ENCODE data around the gene PLIN3. TPM values are rescaled to one million over a fixed set of nuclear protein-coding genes. Genes with fewer than 3 reads are reported as not detected.
"Not testable (repeated sequence)": the region's sequence is repeated elsewhere in the genome, so short reads cannot be mapped to it uniquely, and the experiment has no call there.

PLIN3 gene
- total RNA-seq, 1 donor from 2014 or later, result 28.6 TPM

DNA sequence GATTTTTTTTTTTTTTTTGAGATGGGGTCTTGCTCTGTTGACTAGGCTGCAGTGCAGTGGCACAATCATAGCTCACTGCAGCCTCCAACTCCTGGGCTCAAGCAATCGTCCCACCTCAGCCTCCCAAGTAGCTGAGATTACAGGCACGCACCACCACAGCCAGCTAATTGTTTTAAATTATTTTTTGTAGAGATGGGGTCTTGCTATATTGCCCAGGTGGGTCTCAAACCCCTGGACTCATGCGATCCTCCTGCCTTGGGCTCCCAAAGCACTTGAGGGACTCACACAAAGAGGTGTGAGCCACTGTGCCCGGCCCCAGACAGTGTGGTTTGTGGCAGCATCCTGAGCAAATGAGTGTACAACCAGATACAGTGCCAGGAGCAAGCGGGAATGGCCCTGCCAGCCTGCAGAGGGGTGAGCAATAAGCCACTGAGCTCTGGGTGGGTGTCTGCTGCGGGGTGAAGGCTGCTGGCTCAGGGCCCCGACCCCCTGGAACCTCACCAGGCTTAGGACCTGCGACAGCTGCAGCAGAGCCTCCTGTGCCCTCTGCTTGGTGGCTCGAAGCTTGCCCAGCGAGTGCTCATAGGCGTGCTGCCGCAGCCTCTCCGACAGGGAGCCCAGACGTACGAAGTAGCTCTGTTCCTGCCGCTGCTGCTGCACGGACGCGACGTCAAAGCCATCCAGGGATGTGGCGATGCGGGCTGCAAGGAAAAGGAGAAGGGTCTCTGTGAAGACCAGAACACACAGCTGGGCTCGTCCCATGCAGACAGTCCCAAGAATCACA is 20.1 kb downstream of the PLIN3 start:
- Mint-ChIP-seq H3K4me1 (peaks cover 2% of the 10 kb centered on the region), H3K9me3 (no peaks in the 10 kb centered on the region), H3K27me3 (no peaks in the 10 kb centered on the region), H3K27ac (no peak overlapping the region), H3K4me3 (no peak overlapping the region), H3K36me3 (ENCODE audit: low read depth) (peaks cover 19% of the 10 kb centered on the region)
- DNase-seq, result no peak
- intact Hi-C loops (cut with micrococcal nuclease), result no loop called here

DNA sequence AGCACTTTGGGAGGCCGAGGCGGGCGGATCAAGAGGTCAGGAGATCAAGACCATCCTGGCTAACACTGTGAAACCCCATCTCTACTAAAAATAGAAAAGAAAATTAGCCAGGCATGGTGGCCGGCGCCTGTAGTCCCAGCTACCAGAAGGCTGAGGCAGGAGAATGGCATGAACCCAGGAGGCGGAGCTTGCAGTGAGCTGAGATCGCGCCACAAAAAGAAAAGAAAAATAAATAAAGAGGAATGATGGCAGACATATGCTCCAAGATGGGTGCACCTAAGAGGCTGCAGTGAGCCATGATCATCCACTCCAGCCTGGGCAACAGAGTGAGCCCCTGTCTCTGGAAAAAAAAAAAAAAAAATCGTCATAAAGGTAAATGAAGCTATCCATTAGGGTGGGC is 21.5 kb downstream of the PLIN3 start:
- H3K27me3 Mint-ChIP-seq; intact Hi-C loops (cut with micrococcal nuclease); DNase-seq; H3K27ac Mint-ChIP-seq; H3K4me3 Mint-ChIP-seq; H3K9me3 Mint-ChIP-seq; H3K4me1 Mint-ChIP-seq: not testable (repeated sequence)
- H3K36me3 Mint-ChIP-seq (ENCODE audit: low read depth), result peaks cover 21% of the 10 kb centered on the region

DNA sequence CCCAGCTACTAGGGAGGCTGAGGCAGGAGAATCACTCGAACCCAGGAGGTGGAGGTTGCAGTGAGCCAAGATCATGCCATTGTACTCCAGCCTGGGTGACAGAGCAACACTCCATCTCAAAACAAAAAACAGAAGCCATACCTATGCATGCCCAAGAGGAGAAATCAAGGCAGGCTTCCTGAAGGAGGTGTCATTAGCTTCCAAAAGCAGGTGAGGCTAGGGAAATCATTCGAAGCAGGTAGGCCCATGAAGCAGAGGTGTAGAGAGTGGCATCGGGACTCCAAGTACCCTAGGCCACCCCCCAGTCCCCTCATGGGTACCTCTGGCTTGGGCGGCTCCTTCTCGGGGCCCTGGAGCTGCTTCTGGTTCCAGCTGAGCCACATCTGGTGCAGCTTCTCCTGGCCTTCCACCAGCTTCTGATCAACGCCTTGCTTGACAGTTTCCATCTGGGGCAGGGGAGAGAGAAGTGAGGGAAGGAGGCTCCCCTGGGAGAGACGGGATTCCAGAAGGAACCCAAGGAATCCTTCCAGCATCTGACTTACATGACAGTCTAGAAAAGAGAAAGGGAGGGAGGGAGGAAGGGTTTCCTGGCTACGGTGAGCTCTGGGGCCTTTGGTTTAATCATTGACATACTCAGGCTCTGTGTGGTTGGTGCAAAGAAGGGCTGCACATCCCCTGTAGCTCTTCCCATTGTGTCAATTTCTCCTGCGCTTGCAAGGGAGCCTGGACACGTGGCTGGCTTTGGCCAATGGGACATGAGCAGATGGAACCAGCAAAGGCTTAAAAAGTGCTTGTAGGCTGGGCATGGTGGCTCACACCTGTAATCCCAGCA is 22.9 kb downstream of the PLIN3 start:
- intact Hi-C loops (cut with micrococcal nuclease), result no loop called here
- no peak overlapping the region for H3K4me3 Mint-ChIP-seq
- no peak for DNase-seq
- peaks cover 28% of the 10 kb centered on the region for H3K36me3 Mint-ChIP-seq (ENCODE audit: low read depth)
- H3K27ac Mint-ChIP-seq, result no peak overlapping the region
- peaks cover 8% of the 10 kb centered on the region for H3K4me1 Mint-ChIP-seq
- H3K9me3 Mint-ChIP-seq, result no peaks in the 10 kb centered on the region
- H3K27me3 Mint-ChIP-seq, result no peaks in the 10 kb centered on the region

DNA sequence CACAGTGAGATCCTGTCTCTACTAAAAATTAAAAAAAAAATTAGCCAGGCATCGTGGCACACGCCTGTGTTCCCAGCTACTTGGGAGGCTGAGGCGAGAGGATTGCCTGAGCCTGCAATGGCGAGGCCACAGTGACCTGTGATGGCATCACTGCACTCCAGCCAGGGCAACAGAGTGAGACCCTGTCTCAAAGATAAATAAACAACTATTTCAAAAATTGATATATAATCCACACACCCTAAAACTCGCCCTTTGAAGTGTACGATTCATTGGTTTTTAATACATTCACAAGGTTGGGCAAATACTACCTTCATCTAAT is 23.9 kb downstream of the PLIN3 start:
- intact Hi-C loops (cut with micrococcal nuclease), result no loop called here
- H3K9me3 Mint-ChIP-seq, result no peaks in the 10 kb centered on the region
- peaks cover 34% of the 10 kb centered on the region for H3K36me3 Mint-ChIP-seq (ENCODE audit: low read depth)
- no peak overlapping the region for H3K4me3 Mint-ChIP-seq
- H3K27me3 Mint-ChIP-seq, result no peaks in the 10 kb centered on the region
- no peak for DNase-seq
- no peak overlapping the region for H3K27ac Mint-ChIP-seq
- H3K4me1 Mint-ChIP-seq, result peaks cover 8% of the 10 kb centered on the region

DNA sequence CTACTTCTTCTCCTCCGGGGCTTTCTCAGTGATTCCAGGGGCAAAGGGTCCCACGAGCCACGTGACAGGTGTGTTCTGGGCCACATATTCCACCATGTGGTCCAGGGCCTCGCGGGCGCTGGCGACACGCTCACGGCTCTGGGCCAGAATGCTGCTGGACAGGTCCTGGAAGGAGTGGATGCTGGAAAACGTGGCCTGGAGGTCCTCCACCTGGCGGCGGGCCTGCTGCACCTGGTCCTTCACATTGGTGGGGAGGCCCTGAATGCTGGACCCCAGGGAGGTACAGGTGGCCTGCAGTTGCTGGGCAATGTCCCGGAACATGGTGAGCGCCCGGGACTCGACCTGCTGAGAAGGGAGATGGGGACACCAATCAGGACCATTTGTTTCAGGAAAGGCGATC is 28.3 kb downstream of the PLIN3 start:
- Mint-ChIP-seq H3K9me3 (no peaks in the 10 kb centered on the region), H3K27me3 (no peaks in the 10 kb centered on the region), H3K4me1 (peaks cover 8% of the 10 kb centered on the region), H3K27ac (no peak overlapping the region), H3K36me3 (ENCODE audit: low read depth) (peaks cover 32% of the 10 kb centered on the region), H3K4me3 (no peak overlapping the region)
- no peak for DNase-seq
- intact Hi-C loops (cut with micrococcal nuclease), result no loop called here

DNA sequence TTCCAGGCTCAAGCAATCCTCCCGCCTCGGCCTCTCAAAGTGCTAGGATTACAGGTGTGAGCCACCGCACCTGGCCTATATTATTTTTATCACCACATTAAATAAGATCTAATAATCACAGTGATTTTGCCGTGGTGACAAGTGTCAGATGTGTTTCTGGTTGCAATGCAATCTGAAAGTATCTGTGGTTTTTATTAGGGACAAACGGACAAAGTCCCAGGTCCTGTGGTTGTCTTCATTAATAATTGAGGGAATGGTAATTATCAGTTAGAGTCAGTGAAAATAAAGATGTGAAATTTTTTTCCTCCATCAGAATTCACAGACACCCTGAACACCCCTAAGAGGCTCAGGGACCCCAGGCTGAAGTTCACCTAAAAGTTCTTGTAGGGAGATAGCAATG is 34.7 kb downstream of the PLIN3 start:
- Mint-ChIP-seq H3K27me3 (no peaks in the 10 kb centered on the region), H3K9me3 (no peaks in the 10 kb centered on the region), H3K4me3 (peak overlapping the region; percentile 34), H3K4me1 (peaks cover 20% of the 10 kb centered on the region), H3K27ac (peak overlapping the region; percentile 60), H3K36me3 (ENCODE audit: low read depth) (peaks cover 19% of the 10 kb centered on the region)
- intact Hi-C loops (cut with micrococcal nuclease), result no loop called here
- no peak for DNase-seq

DNA sequence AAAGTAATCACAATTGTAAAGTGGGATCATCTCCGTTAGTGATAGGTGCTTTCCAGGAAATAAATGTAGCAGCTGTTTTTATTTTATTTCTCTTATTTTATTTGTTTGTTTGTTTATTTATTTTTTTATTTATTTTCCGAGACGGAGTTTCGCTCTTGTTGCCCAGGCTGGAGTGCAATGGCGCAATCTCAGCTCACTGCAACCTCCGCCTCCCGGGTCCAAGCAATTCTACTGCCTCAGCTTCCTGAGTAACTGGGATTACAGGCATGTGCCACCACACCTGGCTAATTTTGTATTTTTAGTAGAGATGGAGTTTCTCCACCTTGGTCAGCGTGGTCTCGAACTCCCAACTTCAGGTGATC is 35.5 kb downstream of the PLIN3 start:
- not testable (repeated sequence) for H3K27me3 Mint-ChIP-seq, H3K9me3 Mint-ChIP-seq
- peak overlapping the region; percentile 95 for H3K4me3 Mint-ChIP-seq
- intact Hi-C loops (cut with micrococcal nuclease), result loop anchor here (2.0 kb wide), 1 partner anchor 17 kb away; no protein-coding TSS in a partner anchor
- peaks cover 16% of the 10 kb centered on the region for H3K36me3 Mint-ChIP-seq (ENCODE audit: low read depth)
- H3K27ac Mint-ChIP-seq, result peak overlapping the region; percentile 88
- peaks cover 22% of the 10 kb centered on the region for H3K4me1 Mint-ChIP-seq
- DNase-seq, result peak; percentile 60

DNA sequence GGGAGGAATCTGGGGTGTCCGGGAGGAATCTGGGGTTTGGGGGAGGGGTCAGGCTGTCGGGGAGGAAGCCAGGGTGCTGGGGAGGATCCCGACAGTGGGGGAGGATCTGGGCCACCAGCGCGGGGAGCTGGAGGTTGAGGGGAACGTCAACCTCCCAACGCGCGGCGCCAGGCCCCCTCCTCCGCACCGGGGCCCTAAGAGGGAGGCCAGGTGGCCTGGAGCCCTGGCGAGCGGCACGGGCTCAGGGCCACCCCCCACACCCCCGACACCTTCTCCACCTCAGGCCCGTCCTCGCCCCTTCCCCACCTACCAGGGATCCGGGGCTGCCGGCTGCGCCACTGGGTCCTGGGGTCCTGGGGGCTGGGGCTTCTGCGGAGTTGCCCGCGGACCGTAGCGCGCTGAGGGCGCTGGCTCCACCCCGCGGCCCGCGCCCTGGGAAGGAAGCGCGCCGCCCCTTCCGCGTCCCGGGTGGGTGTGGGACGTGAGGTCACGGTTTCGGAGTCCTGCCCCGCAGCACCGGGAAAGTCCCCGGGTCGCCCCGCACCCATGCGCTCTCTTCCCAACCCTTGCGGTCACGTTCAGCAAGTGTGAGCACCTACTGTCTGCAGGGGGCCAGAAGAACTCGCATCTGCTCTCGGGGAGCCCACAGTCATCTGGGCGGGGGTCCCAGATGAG is 36.0 kb downstream of the PLIN3 start, which contains the start of gene TICAM1:
Gene TICAM1, minus strand, starts transcription at position 409 of the 675 bp plus-strand sequence. CDS start 13,335 bp downstream, outside the sequence.
- DNase-seq, result peak; percentile 96
- Mint-ChIP-seq H3K4me3 (peak within 1 kb of the TSS; percentile 95), H3K36me3 (ENCODE audit: low read depth) (peaks cover 16% of the 10 kb centered on the region), H3K4me1 (peaks cover 22% of the 10 kb centered on the region), H3K27ac (peak within 1 kb of the TSS; percentile 93), H3K27me3 (no peaks in the 10 kb centered on the region), H3K9me3 (no peaks in the 10 kb centered on the region)
- intact Hi-C loops (cut with micrococcal nuclease), result loop anchor here (2.0 kb wide), 1 partner anchor 17 kb away; no protein-coding TSS in a partner anchor

DNA sequence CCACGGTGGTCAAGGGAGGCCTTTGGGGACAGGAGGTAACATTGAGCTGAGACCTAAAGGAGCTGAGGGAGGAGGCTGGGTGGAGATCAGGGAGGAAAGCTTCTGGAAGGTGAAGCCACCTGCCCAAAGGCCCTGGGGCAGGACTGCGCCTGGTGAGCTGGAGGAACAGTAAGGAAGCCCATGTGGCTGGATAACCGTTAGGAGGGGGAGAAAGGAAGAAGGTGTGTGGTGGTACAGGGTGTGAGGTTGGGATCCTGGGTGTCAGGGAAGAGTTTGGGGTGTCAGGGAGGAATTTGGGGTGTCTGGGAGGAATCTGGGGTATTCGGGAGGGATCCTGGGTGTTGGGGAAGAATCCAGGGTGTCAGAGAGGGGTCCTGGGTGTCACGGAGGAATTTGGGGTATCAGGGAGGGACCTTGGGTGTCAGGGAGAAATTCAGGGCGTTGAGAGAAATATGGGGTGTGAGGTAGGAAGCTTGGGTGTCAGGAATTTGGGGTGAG is 36.6 kb downstream of the PLIN3 start:
- peaks cover 16% of the 10 kb centered on the region for H3K36me3 Mint-ChIP-seq (ENCODE audit: low read depth)
- peak overlapping the region; percentile 95 for H3K4me3 Mint-ChIP-seq
- H3K27ac Mint-ChIP-seq, result peak overlapping the region; percentile 93
- peak; percentile 66 for DNase-seq
- intact Hi-C loops (cut with micrococcal nuclease), result loop anchor here (2.0 kb wide), 1 partner anchor 16 kb away; no protein-coding TSS in a partner anchor
- peaks cover 22% of the 10 kb centered on the region for H3K4me1 Mint-ChIP-seq
- H3K27me3 Mint-ChIP-seq, result no peaks in the 10 kb centered on the region
- no peaks in the 10 kb centered on the region for H3K9me3 Mint-ChIP-seq

DNA sequence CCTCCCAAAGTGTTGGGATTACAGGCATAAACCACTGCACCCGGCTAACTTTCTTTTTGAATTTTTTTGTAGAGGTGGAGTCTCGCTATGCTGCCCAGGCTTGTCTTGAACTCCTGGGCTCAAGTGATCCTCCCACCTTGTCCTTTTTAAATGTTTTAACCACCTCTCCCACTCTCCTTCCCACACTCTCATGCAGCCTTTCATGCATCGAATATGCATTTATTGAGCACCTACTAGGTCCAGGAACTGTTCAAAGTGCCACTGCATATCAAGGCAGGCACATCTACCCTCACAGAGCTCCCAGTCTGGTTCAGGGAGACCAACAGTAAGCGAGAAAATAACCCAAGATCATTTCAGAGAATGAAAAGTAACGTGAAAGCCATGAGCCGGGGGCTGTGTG is 37.1 kb downstream of the PLIN3 start:
- H3K4me1 Mint-ChIP-seq, result peaks cover 22% of the 10 kb centered on the region
- H3K27me3 Mint-ChIP-seq, result no peaks in the 10 kb centered on the region
- DNase-seq, result no peak
- intact Hi-C loops (cut with micrococcal nuclease), result loop anchor here (2.0 kb wide), 1 partner anchor 16 kb away; no protein-coding TSS in a partner anchor
- H3K4me3 Mint-ChIP-seq, result peak overlapping the region; percentile 95
- H3K27ac Mint-ChIP-seq, result peak overlapping the region; percentile 93
- H3K9me3 Mint-ChIP-seq, result no peaks in the 10 kb centered on the region
- H3K36me3 Mint-ChIP-seq (ENCODE audit: low read depth), result peaks cover 16% of the 10 kb centered on the region

DNA sequence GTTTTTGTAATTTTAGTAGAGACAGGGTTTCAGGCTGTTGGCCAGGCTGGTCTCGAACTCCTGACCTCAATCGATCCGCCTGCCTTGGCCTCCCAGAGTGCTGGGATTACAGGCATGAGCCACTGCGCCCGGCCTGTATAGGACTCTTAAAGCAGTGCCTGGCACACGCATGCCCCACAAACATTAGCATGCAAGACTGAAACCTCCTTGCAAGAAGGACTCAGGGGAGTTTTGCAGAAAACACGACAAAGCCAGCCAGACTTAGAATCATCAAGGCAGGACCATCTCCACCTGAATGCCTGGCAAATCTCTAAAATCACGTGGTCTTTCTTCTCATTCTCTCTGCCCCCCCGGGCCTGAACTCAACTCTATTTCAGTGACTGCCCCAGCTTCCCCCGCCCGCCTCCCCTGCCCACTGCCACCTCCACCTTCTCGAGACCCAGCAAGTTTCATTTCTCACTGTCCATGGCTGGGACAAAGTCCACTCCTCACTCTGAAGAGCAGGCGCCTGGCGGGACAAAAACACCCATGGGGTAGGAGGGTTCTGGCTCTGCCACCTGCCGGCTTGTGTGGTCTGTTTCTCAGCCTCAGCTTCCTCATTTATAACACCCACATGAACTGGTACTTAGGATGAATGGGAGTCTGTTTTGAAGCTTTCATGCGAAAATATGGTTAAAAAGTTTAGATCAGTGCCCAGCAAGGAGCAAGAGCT is 38.3 kb downstream of the PLIN3 start:
- H3K36me3 Mint-ChIP-seq (ENCODE audit: low read depth), result peaks cover 16% of the 10 kb centered on the region
- no peaks in the 10 kb centered on the region for H3K9me3 Mint-ChIP-seq
- intact Hi-C loops (cut with micrococcal nuclease), result no loop called here
- peak overlapping the region; percentile 79 for H3K27ac Mint-ChIP-seq
- peaks cover 22% of the 10 kb centered on the region for H3K4me1 Mint-ChIP-seq
- no peaks in the 10 kb centered on the region for H3K27me3 Mint-ChIP-seq
- H3K4me3 Mint-ChIP-seq, result peak overlapping the region; percentile 95
- peak; percentile 58 for DNase-seq

DNA sequence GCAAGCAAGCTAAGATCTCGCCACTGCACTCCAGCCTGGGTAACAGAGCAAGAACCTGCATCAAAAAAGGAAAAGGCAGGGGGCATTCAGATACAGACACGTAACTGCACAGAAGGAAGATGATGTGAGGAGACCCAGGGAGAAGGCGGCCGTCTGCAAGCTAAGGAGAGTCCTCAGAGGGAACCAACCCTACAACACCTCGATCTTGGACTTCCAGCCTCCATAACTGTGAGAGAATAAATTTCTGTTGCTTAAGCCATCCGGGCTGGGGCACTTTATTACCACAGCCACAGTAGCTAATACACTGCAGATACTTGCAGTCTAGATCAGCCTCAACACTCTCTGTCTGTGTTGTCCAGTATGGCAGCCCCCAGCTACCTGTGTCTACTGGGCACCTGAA is 43.9 kb downstream of the PLIN3 start:
- H3K4me1 Mint-ChIP-seq, result peaks cover 2% of the 10 kb centered on the region
- intact Hi-C loops (cut with micrococcal nuclease), result no loop called here
- no peak for DNase-seq
- no peak overlapping the region for H3K27ac Mint-ChIP-seq
- no peak overlapping the region for H3K4me3 Mint-ChIP-seq
- no peaks in the 10 kb centered on the region for H3K27me3 Mint-ChIP-seq
- H3K36me3 Mint-ChIP-seq (ENCODE audit: low read depth), result peaks cover 18% of the 10 kb centered on the region
- no peaks in the 10 kb centered on the region for H3K9me3 Mint-ChIP-seq

DNA sequence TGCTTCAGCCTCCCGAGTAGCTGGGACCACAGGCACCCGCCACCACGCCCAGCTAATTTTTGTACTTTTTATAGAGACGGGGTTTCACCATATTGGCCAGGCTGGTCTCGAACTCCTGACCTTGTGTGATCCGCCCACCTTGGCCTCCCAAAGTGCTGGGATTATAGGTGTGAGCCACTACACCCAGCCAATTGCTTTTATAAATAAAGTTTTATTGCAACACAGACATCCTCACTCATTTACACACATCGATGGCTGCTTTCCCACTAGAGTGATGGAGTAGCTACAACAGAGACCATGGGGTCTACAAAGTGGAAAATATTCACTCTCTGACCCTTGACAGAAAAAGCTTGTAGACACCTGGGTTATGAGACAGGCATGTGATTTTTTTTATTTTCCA is 45.1 kb downstream of the PLIN3 start:
- H3K4me1 Mint-ChIP-seq; intact Hi-C loops (cut with micrococcal nuclease); DNase-seq; H3K27ac Mint-ChIP-seq; H3K27me3 Mint-ChIP-seq; H3K9me3 Mint-ChIP-seq; H3K4me3 Mint-ChIP-seq: not testable (repeated sequence)
- H3K36me3 Mint-ChIP-seq (ENCODE audit: low read depth), result peaks cover 21% of the 10 kb centered on the region
